HG02763 (cell line): ENCODE results near the gene PFKL.

ENCODE experiments used
- ATAC-seq: cut with Tn5 transposase; IDR thresholded peaks from one replicate; pipeline ENCODE4 v1.9.1; 2021; ENCODE audit warnings: mild to moderate bottlenecking, moderate library complexity; ENCODE audit not compliant: unreplicated experiment

PFKL gene

DNA sequence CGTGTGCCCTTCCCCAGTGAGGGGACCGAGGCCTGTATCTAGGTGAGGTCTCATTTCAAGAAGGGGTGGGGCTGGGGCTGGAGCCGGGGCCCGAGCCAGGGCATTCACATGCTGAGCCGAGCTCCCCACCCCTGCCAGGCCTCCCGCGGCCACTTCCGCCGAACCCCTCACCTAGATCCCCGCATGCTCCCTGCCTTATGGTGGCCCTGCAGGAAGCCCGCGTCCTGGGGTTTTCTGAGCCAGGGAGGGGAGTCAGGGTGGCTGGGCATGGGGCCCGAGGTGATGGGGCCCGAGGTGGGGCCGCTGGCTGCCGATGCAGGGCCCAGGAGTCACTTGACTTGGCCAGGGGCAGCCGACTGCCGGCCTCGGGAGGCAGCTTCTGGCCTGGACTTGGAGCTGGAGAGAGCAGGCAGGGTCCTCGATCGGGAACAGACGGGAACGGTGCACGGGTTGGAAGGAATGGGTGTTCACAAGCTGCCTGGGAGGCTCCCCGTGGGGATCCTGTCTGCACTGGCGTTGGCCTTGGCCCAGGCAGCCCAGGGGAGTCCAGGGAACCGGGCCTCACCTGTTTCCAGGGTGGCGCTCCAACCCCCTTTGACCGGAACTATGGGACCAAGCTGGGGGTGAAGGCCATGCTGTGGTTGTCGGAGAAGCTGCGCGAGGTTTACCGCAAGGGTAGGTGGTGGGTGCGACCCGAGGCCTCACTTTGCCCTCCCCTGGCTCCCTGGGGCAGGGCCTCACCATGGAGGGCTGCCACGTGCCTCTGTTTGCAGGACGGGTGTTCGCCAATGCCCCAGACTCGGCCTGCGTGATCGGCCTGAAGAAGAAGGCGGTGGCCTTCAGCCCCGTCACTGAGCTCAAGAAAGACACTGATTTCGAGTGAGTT is 25.8 kb downstream of the PFKL start:
- ATAC-seq, result no peak

DNA sequence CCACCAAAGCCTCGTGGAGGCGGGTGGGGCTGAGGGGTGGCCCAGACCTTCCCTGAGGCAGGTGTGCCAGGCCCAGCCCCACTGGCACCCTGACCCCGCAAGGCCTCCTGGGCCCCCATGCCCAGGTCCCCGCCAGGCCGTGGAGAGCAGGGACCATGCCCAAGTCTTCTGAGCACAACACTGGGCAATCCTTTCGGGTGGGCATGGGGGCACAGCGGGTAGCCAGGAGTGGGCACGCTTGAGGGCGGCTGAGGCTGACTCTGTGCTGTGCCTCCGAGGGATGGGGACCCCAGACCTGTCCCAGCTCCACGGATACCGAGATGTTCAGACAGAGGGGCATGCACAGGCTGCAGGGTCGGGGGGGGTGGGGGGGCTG is 26.4 kb downstream of the PFKL start:
- ATAC-seq, result no peak

DNA sequence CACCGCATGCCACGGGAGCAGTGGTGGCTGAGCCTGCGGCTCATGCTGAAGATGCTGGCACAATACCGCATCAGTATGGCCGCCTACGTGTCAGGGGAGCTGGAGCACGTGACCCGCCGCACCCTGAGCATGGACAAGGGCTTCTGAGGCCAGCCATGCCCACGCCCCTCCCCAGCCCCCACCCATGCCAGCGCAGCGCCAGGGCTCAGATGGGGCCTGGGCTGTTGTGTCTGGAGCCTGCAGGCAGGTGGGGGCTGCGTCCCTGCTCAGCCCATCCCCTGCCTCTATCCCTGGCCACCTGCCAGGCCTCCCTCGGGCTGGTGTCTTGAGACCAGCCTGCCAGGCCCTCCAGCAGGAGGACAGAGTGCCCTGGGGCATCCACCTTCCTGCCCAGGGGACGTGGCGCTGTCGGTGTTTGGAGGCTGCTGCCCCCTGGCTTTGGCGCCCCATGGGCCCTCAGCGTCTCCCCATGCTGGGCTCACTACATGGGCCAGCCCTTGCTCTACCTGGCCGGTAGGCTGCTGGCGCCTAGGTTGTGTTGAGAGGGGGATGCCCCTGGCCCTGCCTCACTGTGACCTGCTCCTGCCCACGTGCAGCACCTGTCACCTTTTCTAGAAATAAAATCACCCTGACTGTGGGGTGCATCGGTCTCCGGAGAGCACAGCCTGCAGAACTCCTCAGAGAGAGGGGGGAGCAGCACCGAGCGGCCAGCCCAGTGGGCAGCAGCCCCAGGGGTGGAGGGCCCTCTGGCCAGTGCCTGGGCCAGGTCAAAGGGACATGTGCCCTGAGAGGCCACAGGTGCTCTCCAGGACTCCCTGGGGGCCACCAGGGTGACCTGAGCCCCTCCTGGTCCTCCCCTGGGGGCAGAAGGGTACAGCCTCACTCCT is 27.1 kb downstream of the PFKL start:
- ATAC-seq, result no peak

DNA sequence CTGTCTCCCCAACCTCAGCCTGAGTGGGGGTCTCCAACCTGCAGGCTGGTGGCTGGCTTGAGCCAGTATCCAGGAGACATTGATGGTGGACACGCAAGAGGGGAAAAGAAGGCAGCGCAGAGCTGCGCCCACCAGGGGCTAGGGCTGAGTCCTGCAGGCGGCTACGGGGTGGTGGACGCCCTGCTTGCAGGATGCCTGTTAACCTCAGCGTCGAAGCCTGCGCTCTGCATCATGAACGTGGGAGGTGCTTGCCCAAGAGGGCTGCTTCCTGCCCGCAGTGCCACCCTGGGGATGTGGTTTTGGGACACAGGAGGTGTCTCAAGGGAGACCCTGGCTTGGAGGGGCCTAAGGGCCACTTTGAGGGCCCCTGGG is 27.7 kb downstream of the PFKL start:
- ATAC-seq, result no peak

DNA sequence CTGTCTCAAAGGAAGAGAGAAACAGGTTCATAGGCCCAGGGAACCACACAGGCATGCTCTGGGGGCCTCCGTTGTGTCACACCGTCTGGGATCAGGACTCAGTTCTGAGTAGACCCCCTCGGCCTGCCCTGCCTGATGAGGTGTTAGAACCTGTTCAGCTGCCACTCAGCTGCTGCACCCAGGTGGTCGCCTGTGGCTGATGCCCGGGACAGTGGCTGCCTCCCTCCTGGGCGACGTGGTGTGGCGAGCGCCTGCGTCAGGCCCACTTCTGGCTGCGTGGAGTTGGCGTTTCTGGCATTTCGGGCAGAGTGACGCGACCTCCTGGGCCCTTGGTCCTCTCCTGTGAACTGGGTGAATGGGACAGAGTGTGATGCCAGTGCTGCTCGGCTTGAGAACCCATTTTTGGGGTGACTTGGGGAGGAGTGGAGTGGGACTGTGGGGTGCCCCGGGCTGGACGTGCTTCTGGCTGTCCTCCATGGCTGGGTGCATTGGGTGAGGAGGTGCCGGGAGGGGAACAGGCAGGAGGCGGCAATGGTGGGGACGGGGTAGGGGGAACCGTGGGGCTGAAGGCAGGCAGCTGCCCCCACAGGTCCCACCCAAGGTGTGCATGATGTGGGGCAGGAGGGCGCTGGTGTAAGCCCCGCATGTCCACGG is 28.5 kb downstream of the PFKL start:
- ATAC-seq, result no peak

DNA sequence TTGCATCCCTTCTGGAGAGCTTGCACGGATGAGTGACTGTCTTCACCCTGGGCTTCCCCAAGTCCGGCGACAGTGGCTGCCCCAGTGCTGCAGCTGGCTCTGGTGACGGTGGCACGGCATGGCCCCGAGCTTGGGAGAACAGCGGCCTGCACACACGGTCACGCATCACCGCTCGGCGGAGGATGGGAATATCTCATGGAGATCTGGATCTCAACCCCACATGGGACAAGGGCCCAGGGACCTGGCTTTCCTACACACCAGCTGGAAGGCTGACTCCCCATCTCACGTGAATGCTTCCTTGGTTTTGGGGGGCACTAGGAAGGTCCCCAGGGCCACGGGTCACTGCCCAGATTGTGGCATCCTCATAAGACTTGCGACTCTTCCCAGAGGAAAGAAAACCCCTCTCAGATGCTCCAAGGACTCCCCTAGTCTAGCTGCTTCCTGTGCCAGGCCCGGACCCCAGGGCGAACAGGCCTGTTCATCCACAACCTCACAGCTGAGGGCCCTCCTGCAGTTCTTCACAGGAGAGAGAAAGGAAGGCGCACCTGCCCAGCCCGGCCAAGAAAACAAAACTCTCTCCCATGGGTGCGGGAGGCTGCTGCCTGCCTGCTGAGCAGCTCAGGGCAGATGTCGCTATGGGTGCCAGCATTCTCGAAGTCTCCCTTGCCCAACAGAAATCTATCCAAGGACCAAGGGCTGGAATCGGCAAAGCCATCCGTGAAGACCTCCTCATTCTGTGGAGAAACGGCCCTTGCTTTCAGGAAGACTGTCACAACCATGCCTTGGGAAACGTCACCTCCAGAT is 29.4 kb downstream of the PFKL start:
- no peak for ATAC-seq

DNA sequence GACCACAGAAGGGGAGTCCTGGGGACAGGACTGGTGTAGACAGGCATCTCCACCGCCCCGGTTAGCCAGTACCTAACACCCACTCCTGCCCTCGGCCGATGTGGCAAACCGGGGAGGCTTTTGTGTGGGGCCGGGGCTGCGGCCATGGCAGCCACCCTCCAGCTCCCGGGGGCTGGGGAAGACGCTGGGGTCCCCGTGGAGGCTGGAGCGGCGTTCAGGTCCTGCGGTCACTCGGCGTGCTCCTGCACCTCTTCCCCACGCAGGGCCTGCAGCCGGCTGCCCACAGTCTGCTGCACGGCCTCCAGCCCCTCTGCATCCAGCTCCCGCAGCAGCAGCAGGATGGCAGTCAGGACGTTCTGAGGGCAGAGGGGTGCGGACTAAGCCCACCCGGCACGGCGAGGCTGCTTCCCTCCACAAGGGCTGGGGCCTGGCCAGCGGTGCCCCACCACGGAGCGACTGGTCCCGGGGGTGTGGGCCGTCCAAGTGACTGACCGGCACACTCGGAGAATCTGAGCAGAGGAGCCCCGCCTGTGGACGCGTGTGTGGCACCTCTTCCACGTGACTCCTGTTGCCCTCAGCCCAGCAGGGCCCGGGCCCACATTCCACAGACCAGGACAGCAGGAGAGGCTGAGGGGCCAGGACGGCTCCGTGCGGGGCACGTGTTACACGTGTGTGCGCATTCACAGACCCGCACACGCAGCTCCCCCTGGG is 30.3 kb downstream of the PFKL start:
- no peak for ATAC-seq

DNA sequence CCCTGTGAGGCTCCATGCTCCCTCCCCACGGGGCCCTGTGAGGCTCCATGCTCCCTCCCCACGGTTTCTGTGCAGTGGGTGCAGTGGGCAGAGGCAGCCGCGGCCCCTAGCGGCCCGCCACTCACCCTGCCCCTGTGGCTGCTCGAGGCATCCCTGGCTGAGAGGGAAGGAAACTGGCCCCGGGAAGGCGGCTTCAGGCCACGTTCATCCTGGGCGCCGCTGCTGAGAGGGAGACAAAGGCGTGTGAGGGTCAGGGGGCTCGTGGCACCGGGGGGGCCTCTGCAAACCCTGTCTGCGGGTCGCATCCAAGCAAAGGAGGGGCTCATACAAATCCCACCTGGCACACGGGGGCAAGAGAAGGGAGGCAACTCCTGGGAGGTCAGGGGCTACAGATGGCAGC is 30.8 kb downstream of the PFKL start:
- no peak for ATAC-seq

DNA sequence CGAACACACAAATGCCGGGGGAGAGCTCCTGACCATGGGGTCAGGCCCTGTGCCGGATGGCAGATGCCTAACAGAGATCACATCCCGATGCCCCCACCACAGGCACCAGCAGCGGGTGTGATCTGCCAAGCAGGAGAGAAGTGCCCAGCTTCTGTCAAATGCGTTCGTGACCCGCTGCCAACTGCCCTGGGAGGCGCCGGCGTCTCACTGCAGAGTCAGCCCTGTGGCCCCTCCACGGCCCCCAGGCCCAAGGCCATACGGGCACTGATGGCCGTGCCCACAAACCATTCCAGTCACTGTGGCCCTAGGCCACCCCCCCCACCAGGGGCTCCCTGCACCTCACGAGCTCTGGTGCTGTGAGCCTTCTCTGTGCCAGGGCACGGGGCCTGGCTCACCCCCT is 31.4 kb downstream of the PFKL start:
- no peak for ATAC-seq

DNA sequence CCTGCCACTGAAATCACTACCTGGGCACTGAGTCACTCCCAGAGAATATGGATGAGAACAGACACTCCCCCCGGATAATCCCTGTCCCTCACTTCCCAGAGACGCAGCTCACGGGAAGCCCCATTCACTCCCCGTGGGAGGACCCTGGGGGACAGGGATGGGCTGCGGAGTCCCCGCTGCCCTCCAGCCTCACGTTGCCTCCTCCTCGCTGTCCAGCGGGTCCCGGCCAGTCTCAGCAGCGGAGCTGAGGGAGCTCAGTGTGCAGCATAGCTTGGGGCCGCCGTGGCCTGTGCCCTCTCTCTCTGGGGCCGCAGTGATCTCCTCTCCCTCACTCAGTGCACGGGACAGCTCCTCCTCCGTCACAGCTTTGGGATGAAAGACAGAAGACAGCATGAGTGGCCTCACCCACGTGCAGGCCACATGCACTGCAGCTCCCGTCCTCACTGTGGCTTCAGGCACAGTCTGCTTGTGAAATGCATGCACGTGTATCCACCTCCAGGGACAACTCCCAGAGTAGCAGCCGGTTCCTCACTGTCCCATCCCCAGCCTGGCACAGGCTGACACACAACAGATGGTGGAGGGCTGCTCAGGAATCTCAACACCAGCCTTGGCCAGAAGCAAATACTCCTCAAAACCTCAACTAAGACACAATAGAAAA is 31.9 kb downstream of the PFKL start:
- no peak for ATAC-seq

DNA sequence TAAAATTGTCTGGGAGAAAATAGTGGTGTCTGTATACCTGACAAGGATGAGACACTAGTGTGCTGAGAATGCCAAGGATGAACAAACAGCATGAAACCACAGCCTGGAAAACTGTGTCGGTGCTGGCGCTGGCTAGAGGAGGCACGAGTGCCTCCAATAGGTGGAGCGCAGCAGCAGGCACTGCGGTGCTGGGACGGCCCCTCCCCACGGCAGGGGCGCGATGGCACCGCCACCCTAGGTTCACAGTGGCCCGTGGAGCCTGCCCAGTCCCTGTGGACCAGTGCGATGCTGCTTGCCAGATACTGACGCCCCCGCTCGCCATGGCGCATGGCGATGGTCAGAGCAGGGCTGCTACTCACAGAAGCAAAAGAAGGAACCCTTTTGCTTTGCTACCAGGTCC is 32.5 kb downstream of the PFKL start:
- ATAC-seq, result no peak

DNA sequence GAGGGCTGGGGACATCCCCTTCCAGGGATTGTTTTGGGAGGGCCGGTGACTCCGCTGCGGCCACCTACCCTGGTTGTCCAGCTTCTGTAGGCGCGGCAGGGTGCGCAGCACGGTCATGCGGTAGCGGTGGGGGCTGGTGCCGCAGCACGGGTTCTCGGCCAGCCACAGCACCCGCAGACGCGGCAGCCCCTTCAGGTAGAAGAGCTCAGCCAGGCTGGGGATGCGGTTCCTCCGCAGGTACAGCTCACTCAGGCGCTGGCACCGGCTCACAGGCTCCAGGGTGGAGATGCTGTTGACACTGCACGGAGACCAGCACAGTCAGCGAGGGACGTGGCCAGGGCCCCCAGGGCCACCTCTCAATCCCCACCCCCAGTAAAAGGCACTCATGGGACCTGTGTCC is 33.1 kb downstream of the PFKL start:
- ATAC-seq, result no peak

DNA sequence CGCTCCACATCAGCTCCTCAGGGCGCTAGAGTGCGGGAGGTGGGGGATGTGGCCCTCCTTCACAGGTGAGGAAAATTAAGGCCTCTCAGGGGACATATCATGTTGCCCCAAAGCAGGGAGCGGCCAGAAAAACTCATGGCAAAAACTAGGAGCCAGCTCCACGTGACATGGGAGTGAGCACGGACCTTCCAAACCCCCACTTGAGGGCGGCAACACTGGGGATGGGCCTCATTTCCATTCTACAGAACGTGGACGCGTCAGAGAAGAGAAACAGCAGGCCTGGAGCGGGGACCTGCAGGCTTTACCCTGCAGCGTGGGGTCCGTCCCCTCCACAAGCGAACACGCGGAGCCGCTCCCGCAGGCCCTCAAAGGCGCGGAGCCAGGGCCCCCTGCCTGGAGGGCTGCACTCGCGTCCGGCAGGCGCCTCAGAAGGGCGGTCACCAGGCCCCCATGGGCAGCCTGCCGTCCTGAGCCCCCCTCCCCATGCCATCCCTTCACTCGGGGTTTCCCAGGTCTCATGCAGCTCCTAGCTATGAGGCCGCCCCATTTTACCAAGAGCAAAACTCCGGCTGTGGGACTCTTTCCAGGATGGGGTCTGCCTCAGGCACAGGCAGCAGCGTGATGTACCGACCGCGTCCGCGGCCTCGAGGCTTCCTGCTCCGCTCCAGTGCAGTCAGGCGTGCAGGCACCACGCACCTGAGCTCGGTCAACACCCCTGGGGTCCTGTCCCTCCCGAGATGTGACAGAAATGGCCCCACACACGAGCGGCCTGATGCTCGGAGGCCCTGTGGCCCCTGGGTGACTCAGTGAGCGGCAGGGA is 33.9 kb downstream of the PFKL start:
- no peak for ATAC-seq

DNA sequence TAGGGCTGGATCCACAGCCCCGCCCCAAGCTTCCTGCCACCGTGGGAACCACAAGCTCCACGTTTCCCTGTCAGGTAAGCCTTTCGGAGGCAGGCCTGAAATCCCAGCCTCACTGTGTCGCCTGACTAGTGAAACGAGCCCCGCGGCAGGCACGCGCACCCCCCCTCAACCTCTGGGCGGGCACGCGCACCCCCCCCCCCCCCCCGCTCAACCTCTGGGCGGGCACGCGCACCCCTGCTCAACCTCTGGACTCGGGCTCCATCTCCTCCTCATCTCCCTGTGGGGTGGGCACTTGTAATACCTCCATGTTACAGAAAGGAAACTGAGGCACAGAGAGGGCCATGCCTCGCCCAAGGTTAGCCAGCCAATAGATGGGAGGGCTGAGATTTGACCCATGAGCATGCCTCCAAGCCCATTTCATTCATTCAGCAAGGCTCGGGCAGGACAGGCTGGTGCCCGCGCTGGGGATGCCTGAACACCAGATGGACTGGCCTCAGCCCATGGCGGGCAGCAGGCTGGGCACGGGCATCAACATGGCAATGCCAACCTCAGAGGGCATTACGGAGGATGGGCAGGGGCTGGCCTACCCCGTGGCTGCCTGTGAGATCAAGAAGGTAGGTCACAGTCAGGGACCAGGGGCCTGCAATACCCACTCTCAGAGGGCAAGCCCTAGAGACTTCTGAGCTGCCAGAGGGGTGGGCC is 34.6 kb downstream of the PFKL start:
- ATAC-seq, result no peak

DNA sequence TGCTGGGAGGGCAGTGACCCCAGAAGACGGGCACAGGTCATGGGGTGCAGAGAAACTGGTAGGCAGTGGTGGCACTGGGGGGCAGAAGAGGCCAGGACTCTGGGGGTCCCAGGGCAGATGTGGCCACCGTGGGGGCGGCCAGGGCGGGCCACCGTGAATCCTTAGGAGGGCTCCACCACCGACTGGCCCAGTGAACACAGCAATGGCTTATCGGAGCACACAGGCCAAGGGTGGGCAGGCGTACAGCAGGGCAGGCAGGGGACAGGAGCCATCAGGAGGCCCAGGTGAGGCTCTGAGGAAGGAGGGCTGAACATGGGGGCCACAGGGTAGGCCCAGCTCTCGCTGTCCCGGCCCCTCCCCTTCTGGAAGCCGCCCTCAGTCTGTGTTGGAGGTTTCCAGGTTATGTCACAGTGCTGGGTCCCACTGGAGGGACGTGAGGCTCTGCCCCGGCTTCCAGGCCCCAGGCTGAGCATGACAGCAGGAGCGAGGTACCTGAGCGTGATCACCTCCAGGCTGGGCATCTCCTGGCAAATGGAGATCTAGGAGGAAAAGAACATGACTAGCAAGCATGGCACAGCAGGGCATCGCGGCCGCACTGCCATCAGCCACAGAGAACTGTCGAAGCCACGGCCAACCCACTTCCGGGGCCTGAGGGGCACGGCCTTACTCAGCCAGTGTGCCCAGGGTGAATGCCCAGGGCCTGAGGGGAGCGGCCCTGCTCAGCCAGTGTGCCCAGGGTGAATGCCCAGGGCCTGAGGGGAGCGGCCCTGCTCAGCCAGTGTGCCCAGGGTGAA is 35.6 kb downstream of the PFKL start:
- no peak for ATAC-seq

DNA sequence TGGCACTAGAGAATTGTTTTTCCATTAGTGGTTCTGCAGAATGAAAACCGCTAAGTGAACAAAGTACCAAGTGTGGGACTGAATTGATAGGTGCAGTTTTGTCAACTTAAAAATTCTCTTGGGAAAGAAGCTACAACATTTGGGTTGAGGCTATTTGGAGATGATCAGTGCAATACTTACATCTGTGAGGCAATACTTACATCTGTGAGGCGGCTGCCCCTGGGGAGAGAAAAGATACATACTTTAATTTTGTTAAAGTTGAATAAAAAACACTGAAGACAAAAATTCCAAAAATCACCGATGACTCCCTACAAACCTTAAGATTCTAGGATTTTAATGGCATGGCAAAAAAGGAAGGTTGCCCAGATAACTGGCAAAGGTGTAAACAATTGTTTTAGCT is 37.6 kb downstream of the PFKL start:
- no peak for ATAC-seq
